Measurements from ENCODE around the gene ARMC9. TPM values are rescaled to one million over a fixed set of nuclear protein-coding genes. Genes with fewer than 3 reads are reported as not detected.

Gene ARMC9
- total and polyA plus RNA-seq, 2 of the 13 experiments (the other 11 are each of a cell fraction or from before 2014, with no cell fraction given) = 9.1 to 12.8 TPM

DNA sequence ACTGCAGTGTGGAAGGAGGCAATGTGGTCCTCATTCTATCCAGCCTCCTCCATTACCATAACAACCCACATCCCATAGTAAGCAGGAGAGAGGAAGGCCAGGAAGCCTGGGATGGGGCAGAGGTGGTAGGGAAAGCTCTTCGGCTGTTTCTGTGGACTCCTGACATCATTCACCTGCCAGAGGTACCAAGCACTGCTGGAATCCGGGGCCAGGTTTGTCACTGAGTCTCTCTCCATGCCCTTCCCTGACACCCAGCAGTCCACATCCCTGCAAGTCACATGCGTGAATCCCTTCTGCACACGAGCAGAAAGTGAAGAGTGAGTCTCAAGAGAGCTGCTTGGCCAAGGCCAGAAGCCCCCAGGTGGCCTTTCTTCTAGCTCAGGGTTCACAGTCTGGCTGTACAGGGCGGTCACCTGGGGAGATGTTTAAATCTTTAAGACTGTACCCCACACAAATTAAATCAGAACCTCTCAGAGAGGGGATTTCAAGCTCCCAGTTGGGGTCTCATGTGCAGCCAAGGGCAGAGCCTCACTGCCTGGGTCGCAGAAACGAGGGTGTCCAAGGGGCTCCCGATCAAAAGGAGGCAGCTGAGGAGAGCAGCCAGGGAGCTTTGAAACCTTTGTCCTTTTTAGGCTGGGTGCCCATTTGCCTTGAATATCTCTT is 94.2 kb downstream of the ARMC9 start:
- no peaks in the 10 kb centered on the region for H3K27me3 ChIP-seq (ENCODE audit: control insufficient read depth in 1 of 2, insufficient read depth in 2 of 2, low read length in 2 of 2)
- no peaks in the 10 kb centered on the region for H3K79me2 ChIP-seq (ENCODE audit: insufficient read depth, low read length)
- H3K27ac ChIP-seq (ENCODE audit: extremely low read length, insufficient read depth, low read length) = no peak overlapping the region
- in situ Hi-C loops (cut with HindIII; ENCODE audit: extremely low pct_ligation_motif_present, low pct_unique_long_range_greater_than_20kb) (loop anchor here (10.0 kb wide), 1 partner anchor 102 kb away; the partner anchor contains the start of gene B3GNT7), intact Hi-C loops (cut with micrococcal nuclease; ENCODE audit: unreplicated experiment) (no loop called here)
- H3K9me3 ChIP-seq (ENCODE audit: low read length) = no peaks in the 10 kb centered on the region
- H3K4me3 ChIP-seq (replicated peaks in 1 of 3; ENCODE audit: insufficient read depth in 1 of 3, low read depth in 2 of 3, low read length in 3 of 3) = no peak overlapping the region
- peaks cover 5% of the 10 kb centered on the region for H3K4me1 ChIP-seq (ENCODE audit: insufficient read depth, low read length)
- H2AFZ ChIP-seq (ENCODE audit: low read length) = no peak overlapping the region
- BruUV-seq (replicated peaks) = no TSS peak
- no peaks in the 10 kb centered on the region for H4K20me1 ChIP-seq (ENCODE audit: insufficient read depth, low read length)
- ATAC-seq = no peak
- ChIA-PET POLR2A (no interaction called here), CTCF (ENCODE audit: low intra/inter-chr PET ratio, low total read pairs) (no interaction called here)
- FAIRE-seq = no peak
- peaks cover 0 to 2% of the 10 kb centered on the region in 2 experiments; a peak in 2 of 5 replicates for H3K36me3 ChIP-seq (replicated peaks in 1 of 2; ENCODE audit: control insufficient read depth in 1 of 2, insufficient read depth in 2 of 2, low read length in 2 of 2)
- WGBS (ENCODE audit: low lambda C conversion rate) = 88% methylated on average over 8 of the region's 8 CpGs
- no peak for DNase-seq (ENCODE audit: low spot score)
- no peak overlapping the region for H3K4me2 ChIP-seq (ENCODE audit: low read depth, low read length)
- H3K9ac ChIP-seq (ENCODE audit: insufficient read depth, low read depth, low read length) = no peak overlapping the region
- TF ChIP-seq ZNF558 (CRISPR knock-in tag; IDR thresholded peaks at IDR 0.05; ENCODE audit: borderline replicate concordance) (no peak), ZEB1 (IDR thresholded peaks at IDR 0.05; ENCODE audit: insufficient replicate concordance, low read depth) (no peak), ZNF3 (CRISPR knock-in tag; IDR thresholded peaks at IDR 0.05) (no peak), ZNF556 (CRISPR knock-in tag; IDR thresholded peaks at IDR 0.05; ENCODE audit: borderline replicate concordance) (no peak), ZNF720 (CRISPR knock-in tag; IDR thresholded peaks at IDR 0.05) (no peak), PHF21A (CRISPR knock-in tag; IDR thresholded peaks at IDR 0.05) (no peak)
- TF ChIP-seq, protein P1, sequence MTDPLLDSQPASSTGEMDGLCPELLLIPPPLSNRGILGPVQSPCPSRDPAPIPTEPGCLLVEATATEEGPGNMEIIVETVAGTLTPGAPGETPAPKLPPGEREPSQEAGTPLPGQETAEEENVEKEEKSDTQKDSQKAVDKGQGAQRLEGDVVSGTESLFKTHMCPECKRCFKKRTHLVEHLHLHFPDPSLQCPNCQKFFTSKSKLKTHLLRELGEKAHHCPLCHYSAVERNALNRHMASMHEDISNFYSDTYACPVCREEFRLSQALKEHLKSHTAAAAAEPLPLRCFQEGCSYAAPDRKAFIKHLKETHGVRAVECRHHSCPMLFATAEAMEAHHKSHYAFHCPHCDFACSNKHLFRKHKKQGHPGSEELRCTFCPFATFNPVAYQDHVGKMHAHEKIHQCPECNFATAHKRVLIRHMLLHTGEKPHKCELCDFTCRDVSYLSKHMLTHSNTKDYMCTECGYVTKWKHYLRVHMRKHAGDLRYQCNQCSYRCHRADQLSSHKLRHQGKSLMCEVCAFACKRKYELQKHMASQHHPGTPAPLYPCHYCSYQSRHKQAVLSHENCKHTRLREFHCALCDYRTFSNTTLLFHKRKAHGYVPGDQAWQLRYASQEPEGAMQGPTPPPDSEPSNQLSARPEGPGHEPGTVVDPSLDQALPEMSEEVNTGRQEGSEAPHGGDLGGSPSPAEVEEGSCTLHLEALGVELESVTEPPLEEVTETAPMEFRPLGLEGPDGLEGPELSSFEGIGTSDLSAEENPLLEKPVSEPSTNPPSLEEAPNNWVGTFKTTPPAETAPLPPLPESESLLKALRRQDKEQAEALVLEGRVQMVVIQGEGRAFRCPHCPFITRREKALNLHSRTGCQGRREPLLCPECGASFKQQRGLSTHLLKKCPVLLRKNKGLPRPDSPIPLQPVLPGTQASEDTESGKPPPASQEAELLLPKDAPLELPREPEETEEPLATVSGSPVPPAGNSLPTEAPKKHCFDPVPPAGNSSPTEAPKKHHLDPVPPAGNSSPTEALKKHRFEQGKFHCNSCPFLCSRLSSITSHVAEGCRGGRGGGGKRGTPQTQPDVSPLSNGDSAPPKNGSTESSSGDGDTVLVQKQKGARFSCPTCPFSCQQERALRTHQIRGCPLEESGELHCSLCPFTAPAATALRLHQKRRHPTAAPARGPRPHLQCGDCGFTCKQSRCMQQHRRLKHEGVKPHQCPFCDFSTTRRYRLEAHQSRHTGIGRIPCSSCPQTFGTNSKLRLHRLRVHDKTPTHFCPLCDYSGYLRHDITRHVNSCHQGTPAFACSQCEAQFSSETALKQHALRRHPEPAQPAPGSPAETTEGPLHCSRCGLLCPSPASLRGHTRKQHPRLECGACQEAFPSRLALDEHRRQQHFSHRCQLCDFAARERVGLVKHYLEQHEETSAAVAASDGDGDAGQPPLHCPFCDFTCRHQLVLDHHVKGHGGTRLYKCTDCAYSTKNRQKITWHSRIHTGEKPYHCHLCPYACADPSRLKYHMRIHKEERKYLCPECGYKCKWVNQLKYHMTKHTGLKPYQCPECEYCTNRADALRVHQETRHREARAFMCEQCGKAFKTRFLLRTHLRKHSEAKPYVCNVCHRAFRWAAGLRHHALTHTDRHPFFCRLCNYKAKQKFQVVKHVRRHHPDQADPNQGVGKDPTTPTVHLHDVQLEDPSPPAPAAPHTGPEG (CRISPR knock-in tag; IDR thresholded peaks at IDR 0.05) = no peak
- TF ChIP-seq, protein P2, sequence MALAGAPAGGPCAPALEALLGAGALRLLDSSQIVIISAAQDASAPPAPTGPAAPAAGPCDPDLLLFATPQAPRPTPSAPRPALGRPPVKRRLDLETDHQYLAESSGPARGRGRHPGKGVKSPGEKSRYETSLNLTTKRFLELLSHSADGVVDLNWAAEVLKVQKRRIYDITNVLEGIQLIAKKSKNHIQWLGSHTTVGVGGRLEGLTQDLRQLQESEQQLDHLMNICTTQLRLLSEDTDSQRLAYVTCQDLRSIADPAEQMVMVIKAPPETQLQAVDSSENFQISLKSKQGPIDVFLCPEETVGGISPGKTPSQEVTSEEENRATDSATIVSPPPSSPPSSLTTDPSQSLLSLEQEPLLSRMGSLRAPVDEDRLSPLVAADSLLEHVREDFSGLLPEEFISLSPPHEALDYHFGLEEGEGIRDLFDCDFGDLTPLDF (CRISPR knock-in tag; IDR thresholded peaks at IDR 0.05) = no peak
- TF ChIP-seq, protein P3, sequence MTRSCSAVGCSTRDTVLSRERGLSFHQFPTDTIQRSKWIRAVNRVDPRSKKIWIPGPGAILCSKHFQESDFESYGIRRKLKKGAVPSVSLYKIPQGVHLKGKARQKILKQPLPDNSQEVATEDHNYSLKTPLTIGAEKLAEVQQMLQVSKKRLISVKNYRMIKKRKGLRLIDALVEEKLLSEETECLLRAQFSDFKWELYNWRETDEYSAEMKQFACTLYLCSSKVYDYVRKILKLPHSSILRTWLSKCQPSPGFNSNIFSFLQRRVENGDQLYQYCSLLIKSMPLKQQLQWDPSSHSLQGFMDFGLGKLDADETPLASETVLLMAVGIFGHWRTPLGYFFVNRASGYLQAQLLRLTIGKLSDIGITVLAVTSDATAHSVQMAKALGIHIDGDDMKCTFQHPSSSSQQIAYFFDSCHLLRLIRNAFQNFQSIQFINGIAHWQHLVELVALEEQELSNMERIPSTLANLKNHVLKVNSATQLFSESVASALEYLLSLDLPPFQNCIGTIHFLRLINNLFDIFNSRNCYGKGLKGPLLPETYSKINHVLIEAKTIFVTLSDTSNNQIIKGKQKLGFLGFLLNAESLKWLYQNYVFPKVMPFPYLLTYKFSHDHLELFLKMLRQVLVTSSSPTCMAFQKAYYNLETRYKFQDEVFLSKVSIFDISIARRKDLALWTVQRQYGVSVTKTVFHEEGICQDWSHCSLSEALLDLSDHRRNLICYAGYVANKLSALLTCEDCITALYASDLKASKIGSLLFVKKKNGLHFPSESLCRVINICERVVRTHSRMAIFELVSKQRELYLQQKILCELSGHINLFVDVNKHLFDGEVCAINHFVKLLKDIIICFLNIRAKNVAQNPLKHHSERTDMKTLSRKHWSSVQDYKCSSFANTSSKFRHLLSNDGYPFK (CRISPR knock-in tag; IDR thresholded peaks at IDR 0.05; ENCODE audit: borderline replicate concordance) = no peak
- TF ChIP-seq, protein P4, sequence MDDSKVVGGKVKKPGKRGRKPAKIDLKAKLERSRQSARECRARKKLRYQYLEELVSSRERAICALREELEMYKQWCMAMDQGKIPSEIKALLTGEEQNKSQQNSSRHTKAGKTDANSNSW (CRISPR knock-in tag; IDR thresholded peaks at IDR 0.05; ENCODE audit: borderline replicate concordance) = no peak
- TF ChIP-seq, protein P5, sequence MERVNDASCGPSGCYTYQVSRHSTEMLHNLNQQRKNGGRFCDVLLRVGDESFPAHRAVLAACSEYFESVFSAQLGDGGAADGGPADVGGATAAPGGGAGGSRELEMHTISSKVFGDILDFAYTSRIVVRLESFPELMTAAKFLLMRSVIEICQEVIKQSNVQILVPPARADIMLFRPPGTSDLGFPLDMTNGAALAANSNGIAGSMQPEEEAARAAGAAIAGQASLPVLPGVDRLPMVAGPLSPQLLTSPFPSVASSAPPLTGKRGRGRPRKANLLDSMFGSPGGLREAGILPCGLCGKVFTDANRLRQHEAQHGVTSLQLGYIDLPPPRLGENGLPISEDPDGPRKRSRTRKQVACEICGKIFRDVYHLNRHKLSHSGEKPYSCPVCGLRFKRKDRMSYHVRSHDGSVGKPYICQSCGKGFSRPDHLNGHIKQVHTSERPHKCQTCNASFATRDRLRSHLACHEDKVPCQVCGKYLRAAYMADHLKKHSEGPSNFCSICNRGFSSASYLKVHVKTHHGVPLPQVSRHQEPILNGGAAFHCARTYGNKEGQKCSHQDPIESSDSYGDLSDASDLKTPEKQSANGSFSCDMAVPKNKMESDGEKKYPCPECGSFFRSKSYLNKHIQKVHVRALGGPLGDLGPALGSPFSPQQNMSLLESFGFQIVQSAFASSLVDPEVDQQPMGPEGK (CRISPR knock-in tag; IDR thresholded peaks at IDR 0.05) = no peak

Measured in HepG2 (cell line).